ENCODE results near the gene HSPA8.

- TF ChIP-seq POLR2A (IDR thresholded peaks at IDR 0.05) (no peak), CTCF (IDR thresholded peaks at IDR 0.05) (no peak)
These were observed 31.8 kb upstream of the HSPA8 start for GRCh38 chr11:123093739-123094138.

All from heart left ventricle (tissue), 13 donors.